IMR-90 (cell line): ENCODE measurements around the gene ITK. TPM values are rescaled to one million over a fixed set of nuclear protein-coding genes. Genes with fewer than 3 reads are reported as not detected.

Experiments used
- ATAC-seq: fragments of 200-7000 bp; cut with Tn5 transposase; 2 replicates; pipeline ENCODE4 v1.9.1; 2020; ENCODE audit warnings: low read depth, mild to moderate bottlenecking, moderate library complexity
- BruUV-seq: library from RNA; stranded (reverse); fragments of 400-500 nt; replicated peaks from 2 replicates; lab custom pipeline; 2021; lab: Mats Ljungman, UMichigan
- CTCF ChIA-PET: fragments of 300-600 bp; formaldehyde crosslinking; extraction: SDS; loops from one replicate; lab custom pipeline; 2021; ENCODE audit warnings: antibody characterized with exemption; lab: Yijun Ruan, JAX
- POLR2A ChIA-PET: fragments of 300-600 bp; sonication (Branson Sonifier 250); formaldehyde crosslinking; loops from one replicate; lab custom pipeline; 2022; ENCODE audit warnings: antibody characterized with exemption; ENCODE audit not compliant: unreplicated experiment; lab: Charles Lee
- DNase-seq: peaks from one replicate; pipeline ENCODE4 v3.0.0; 2013
- H2AFZ ChIP-seq: replicated peaks from 2 replicates; pipeline ENCODE3; 2013; ENCODE audit warnings: low read length, mild to moderate bottlenecking; ENCODE audit not compliant: poor library complexity
- H2AK5ac ChIP-seq: 2 replicates; pipeline ENCODE4 v1.6.1; 2013; ENCODE audit warnings: low read depth, low read length, inconsistent platforms
- H2AK9ac ChIP-seq: replicated peaks from 2 replicates; pipeline ENCODE3; 2013; ENCODE audit warnings: mild to moderate bottlenecking, low read depth, low read length, moderate library complexity; ENCODE audit not compliant: poor library complexity
- H2BK120ac ChIP-seq: 2 replicates; pipeline ENCODE4 v1.6.1; 2013; ENCODE audit warnings: low read depth, low read length, inconsistent platforms
- H2BK15ac ChIP-seq: 3 replicates; pipeline ENCODE4 v1.6.1; 2013; ENCODE audit warnings: low read depth, low read length, inconsistent platforms
- H2BK20ac ChIP-seq: 2 replicates; pipeline ENCODE4 v1.6.1; 2013; ENCODE audit warnings: low read depth, mild to moderate bottlenecking, inconsistent platforms, low read length, moderate library complexity
- H2BK5ac ChIP-seq: 2 replicates; pipeline ENCODE4 v1.6.1; 2013; ENCODE audit warnings: mild to moderate bottlenecking, low read depth, low read length, inconsistent platforms; ENCODE audit not compliant: poor library complexity, severe bottlenecking
- H3K14ac ChIP-seq: replicated peaks from 2 replicates; pipeline ENCODE4 v1.6.1; 2013; ENCODE audit warnings: low read depth, low read length, inconsistent platforms
- H3K18ac ChIP-seq: 2 replicates; pipeline ENCODE4 v1.6.1; 2013; ENCODE audit warnings: low read depth, low read length, control low read depth
- H3K23ac ChIP-seq: 2 replicates; pipeline ENCODE4 v1.6.1; 2013; ENCODE audit warnings: low read depth, low read length, inconsistent platforms
- H3K27ac ChIP-seq: 2 replicates; pipeline ENCODE4 v1.5.1; 2013; ENCODE audit warnings: mild to moderate bottlenecking, control low read depth, low read length; ENCODE audit not compliant: insufficient read depth
- H3K27me3 ChIP-seq: 2 replicates; pipeline ENCODE4 v1.6.1; 2013; ENCODE audit warnings: low read length; ENCODE audit not compliant: control insufficient read depth, insufficient read depth
- H3K36me3 ChIP-seq: 2 replicates; pipeline ENCODE4 v1.6.1; 2013; ENCODE audit warnings: low read length, mixed read lengths; ENCODE audit not compliant: control insufficient read depth, insufficient read depth
- H3K4ac ChIP-seq: 2 replicates; pipeline ENCODE4 v1.6.1; 2013; ENCODE audit warnings: low read depth, low read length, inconsistent platforms
- H3K4me1 ChIP-seq: 2 replicates; pipeline ENCODE4 v1.6.1; 2013; ENCODE audit warnings: low read length, mixed read lengths; ENCODE audit not compliant: control insufficient read depth, insufficient read depth
- H3K4me2 ChIP-seq: 2 replicates; pipeline ENCODE4 v1.6.1; 2013; ENCODE audit warnings: low read depth, mild to moderate bottlenecking, control low read depth, low read length, moderate library complexity
- H3K4me3 ChIP-seq: 2 replicates; pipeline ENCODE4 v1.5.1; 2013; ENCODE audit warnings: low read depth, mild to moderate bottlenecking, control low read depth, low read length, moderate library complexity; ENCODE audit not compliant: insufficient read depth
- H3K56ac ChIP-seq: 2 replicates; pipeline ENCODE4 v1.6.1; 2013; ENCODE audit warnings: low read length, inconsistent platforms; ENCODE audit not compliant: insufficient read depth; ENCODE audit errors: extremely low read depth
- H3K79me1 ChIP-seq, 2 experiments: 2 replicates each; pipeline ENCODE4 v1.6.1; 2013; ENCODE audit warnings: low read length in 2 of 2, inconsistent platforms in 1 of 2, low read depth in 1 of 2
- H3K9ac ChIP-seq: 2 replicates; pipeline ENCODE4 v1.6.1; 2013; ENCODE audit warnings: low read depth, low read length, control low read depth
- H3K9me1 ChIP-seq: 2 replicates; pipeline ENCODE4 v1.6.1; 2013; ENCODE audit warnings: low read length, inconsistent platforms; ENCODE audit not compliant: insufficient read depth
- H3K9me3 ChIP-seq: 2 replicates; pipeline ENCODE4 v1.6.1; 2013; ENCODE audit warnings: low read length; ENCODE audit not compliant: control insufficient read depth, insufficient read depth
- H4K20me1 ChIP-seq: 2 replicates; pipeline ENCODE4 v1.6.1; 2013; ENCODE audit warnings: low read length, inconsistent platforms; ENCODE audit not compliant: insufficient read depth
- H4K5ac ChIP-seq: 2 replicates; pipeline ENCODE4 v1.6.1; 2013; ENCODE audit warnings: mild to moderate bottlenecking, low read depth, low read length, control low read depth
- H4K8ac ChIP-seq, 2 experiments: 2 replicates each; pipeline ENCODE4 v1.6.1; 2013; ENCODE audit warnings: low read depth in 2 of 2, low read length in 2 of 2, control low read depth in 1 of 2, inconsistent platforms in 1 of 2
- H4K91ac ChIP-seq: 2 replicates; pipeline ENCODE4 v1.6.1; 2013; ENCODE audit warnings: low read depth, low read length, inconsistent platforms; ENCODE audit not compliant: insufficient read depth
- BHLHE40 ChIP-seq: fragments of 150-350 bp; IDR thresholded peaks from 2 replicates; pipeline ENCODE4 v1.6.1; 2016; ENCODE audit warnings: mild to moderate bottlenecking, low read depth, low read length
- CEBPB ChIP-seq: IDR thresholded peaks from 2 replicates; pipeline ENCODE4 v1.6.1; 2012; ENCODE audit warnings: low read depth, low read length, improper control_type of control experiment
- CHD1 ChIP-seq: IDR thresholded peaks from 2 replicates; pipeline ENCODE4 v1.6.1; 2012; ENCODE audit warnings: low read depth, low read length, improper control_type of control experiment
- FOS ChIP-seq: fragments of 150-350 bp; IDR thresholded peaks from 2 replicates; pipeline ENCODE4 v1.6.1; 2016; ENCODE audit warnings: low read depth, low read length
- MAFK ChIP-seq: IDR thresholded peaks from 2 replicates; pipeline ENCODE4 v1.6.1; 2012; ENCODE audit warnings: low read depth, low read length, improper control_type of control experiment
- MAZ ChIP-seq: IDR thresholded peaks from 2 replicates; pipeline ENCODE4 v1.6.1; 2012; ENCODE audit warnings: low read depth, mild to moderate bottlenecking, low read length, improper control_type of control experiment, moderate library complexity, borderline replicate concordance
- MXI1 ChIP-seq: IDR thresholded peaks from 2 replicates; pipeline ENCODE4 v1.6.1; 2012; ENCODE audit warnings: low read depth, mild to moderate bottlenecking, low read length, moderate library complexity, borderline replicate concordance
- POLR2A ChIP-seq: IDR thresholded peaks from 2 replicates; pipeline ENCODE4 v1.6.1; 2012; ENCODE audit warnings: mild to moderate bottlenecking, low read depth, low read length
- RAD21 ChIP-seq: IDR thresholded peaks from 2 replicates; pipeline ENCODE4 v1.6.1; 2012; ENCODE audit warnings: low read length, improper control_type of control experiment
- RFX5 ChIP-seq: IDR thresholded peaks from 2 replicates; pipeline ENCODE4 v1.8.0; 2012; ENCODE audit warnings: low read depth, mild to moderate bottlenecking, low read length, moderate library complexity
- SMC3 ChIP-seq: fragments of 150-350 bp; IDR thresholded peaks from 2 replicates; pipeline ENCODE4 v1.6.1; 2016; ENCODE audit warnings: low read depth, mild to moderate bottlenecking, antibody characterized with exemption, low read length, moderate library complexity
- WGBS, 2 experiments: methylation state at CpG; one replicate each; pipeline versions ENCODE4 v1.1.5 to v1.1.7; 2013; ENCODE audit warnings: missing lambda C conversion rate in 2 of 2; ENCODE audit not compliant: insufficient read length in 1 of 2; ENCODE audit errors: extremely low coverage in 2 of 2; 5-methylcytosine and 5-hydroxymethylcytosine counted together
- dilution Hi-C: fragments of 300-500 bp; cut with HindIII; formaldehyde crosslinking; loops from one replicate; pipeline ENCODE4 v1.14.3; 2018; ENCODE audit warnings: low sequenced_read_pairs; ENCODE audit not compliant: unreplicated experiment
- in situ Hi-C: fragments of 300-500 bp; cut with MboI; formaldehyde crosslinking; loops from 3 replicates; pipeline ENCODE4 v1.14.3; 2019; ENCODE audit warnings: low sequenced_read_pairs, inconsistent platforms, mixed read lengths
- intact Hi-C: fragments of 100-400 bp; cut with micrococcal nuclease; formaldehyde crosslinking; loops from 2 replicates; pipeline ENCODE4 v1.10.0; 2022
- polyA plus RNA-seq, 3 experiments: library from polyadenylated mRNA; depleted of rRNA; stranded (reverse); fragments of >200 nt; gene quantifications; 2 replicates each; pipeline ENCODE4 v1.2.3, GENCODE V29; 2012; ENCODE audit warnings: low replicate concordance in 1 of 3
- total RNA-seq: library from RNA; depleted of rRNA; stranded (reverse); fragments of >200 nt; gene quantifications from 2 replicates; pipeline ENCODE4 v1.2.3, GENCODE V29; 2012
- TF ChIP-seq, protein P1 (sequence below): fragments of 150-350 bp; IDR thresholded peaks from 2 replicates; pipeline ENCODE4 v1.6.1; 2016; ENCODE audit warnings: low read depth, mild to moderate bottlenecking, low read length, moderate library complexity, borderline replicate concordance
- TF ChIP-seq, protein P2 (sequence below): fragments of 150-350 bp; IDR thresholded peaks from 2 replicates; pipeline ENCODE4 v1.6.1; 2017; ENCODE audit warnings: mild to moderate bottlenecking, antibody characterized with exemption, low read length, low read depth

Gene ITK
- total and polyA plus RNA-seq, 2 of the 4 experiments (the other 2 are of a cell fraction) = not detected

DNA sequence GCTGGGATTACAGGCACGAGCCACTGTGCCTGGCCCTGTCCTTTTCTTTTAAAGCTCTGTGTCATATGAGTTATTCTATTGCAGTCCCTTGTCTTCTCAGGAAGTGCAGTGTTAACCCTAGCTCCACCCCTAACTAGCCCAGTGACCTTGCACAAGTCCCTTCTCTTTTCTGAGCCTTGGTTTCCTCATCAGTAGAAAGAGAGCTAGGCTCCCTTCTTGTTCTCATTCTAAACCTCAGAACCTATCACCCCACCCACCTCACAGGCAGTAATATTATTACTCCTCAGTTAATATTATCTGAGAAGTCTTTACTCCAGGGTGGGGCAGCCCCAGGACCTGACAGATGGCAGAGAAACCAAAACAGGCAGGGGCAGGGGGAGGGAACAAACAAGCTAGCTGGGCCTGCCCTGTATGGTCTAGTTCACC, 92.5 kb downstream of the ITK start:
- H3K79me1 ChIP-seq = no peaks in the 10 kb centered on the region
- dilution Hi-C loops = no loop called here
- no peak overlapping the region for H3K14ac ChIP-seq
- DNase-seq (no peak), ATAC-seq (no peak)
- no peak overlapping the region for H3K27ac ChIP-seq
- no TSS peak for BruUV-seq
- TF ChIP-seq MAZ (no peak), POLR2A (no peak), RAD21 (no peak), SMC3 (no peak), MXI1 (no peak), BHLHE40 (no peak), MAFK (no peak), CHD1 (no peak), CEBPB (no peak), RFX5 (no peak), FOS (no peak)
- TF ChIP-seq, protein P1, sequence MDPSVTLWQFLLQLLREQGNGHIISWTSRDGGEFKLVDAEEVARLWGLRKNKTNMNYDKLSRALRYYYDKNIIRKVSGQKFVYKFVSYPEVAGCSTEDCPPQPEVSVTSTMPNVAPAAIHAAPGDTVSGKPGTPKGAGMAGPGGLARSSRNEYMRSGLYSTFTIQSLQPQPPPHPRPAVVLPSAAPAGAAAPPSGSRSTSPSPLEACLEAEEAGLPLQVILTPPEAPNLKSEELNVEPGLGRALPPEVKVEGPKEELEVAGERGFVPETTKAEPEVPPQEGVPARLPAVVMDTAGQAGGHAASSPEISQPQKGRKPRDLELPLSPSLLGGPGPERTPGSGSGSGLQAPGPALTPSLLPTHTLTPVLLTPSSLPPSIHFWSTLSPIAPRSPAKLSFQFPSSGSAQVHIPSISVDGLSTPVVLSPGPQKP = no peak
- TF ChIP-seq, protein P2, sequence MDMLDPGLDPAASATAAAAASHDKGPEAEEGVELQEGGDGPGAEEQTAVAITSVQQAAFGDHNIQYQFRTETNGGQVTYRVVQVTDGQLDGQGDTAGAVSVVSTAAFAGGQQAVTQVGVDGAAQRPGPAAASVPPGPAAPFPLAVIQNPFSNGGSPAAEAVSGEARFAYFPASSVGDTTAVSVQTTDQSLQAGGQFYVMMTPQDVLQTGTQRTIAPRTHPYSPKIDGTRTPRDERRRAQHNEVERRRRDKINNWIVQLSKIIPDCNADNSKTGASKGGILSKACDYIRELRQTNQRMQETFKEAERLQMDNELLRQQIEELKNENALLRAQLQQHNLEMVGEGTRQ = no peak
- no peak overlapping the region for H2AK5ac ChIP-seq
- ChIA-PET CTCF (no interaction called here), POLR2A (no interaction called here)
- H2AK9ac ChIP-seq = no peak overlapping the region
- no peak overlapping the region for H4K8ac ChIP-seq
- no peak overlapping the region for H3K56ac ChIP-seq
- intact Hi-C loops = no loop called here
- H3K9ac ChIP-seq = no peak overlapping the region
- no peak overlapping the region for H2BK15ac ChIP-seq
- no peaks in the 10 kb centered on the region for H4K20me1 ChIP-seq
- no peaks in the 10 kb centered on the region; the same call in 1 of the 2 replicates for H3K27me3 ChIP-seq
- H3K4me3 ChIP-seq = no peak overlapping the region
- H2BK5ac ChIP-seq = no peak overlapping the region
- H2AFZ ChIP-seq = no peak overlapping the region
- H2BK20ac ChIP-seq = no peak overlapping the region
- no peak overlapping the region for H3K23ac ChIP-seq
- H3K9me3 ChIP-seq = no peaks in the 10 kb centered on the region
- no peak overlapping the region for H3K4ac ChIP-seq
- H3K36me3 ChIP-seq = no peaks in the 10 kb centered on the region
- H2BK120ac ChIP-seq = no peak overlapping the region
- no peak overlapping the region for H4K91ac ChIP-seq
- H3K18ac ChIP-seq = no peak overlapping the region
- no peaks in the 10 kb centered on the region for H3K4me1 ChIP-seq
- no peak overlapping the region for H3K4me2 ChIP-seq
- no CpG with 5 or more reads among the region's 1 CpG for WGBS, 2 experiments
- no peak overlapping the region for H4K5ac ChIP-seq
- in situ Hi-C loops = no loop called here
- H3K9me1 ChIP-seq = no peaks in the 10 kb centered on the region
